Measurements from ENCODE around the gene DIAPH2.

DNA sequence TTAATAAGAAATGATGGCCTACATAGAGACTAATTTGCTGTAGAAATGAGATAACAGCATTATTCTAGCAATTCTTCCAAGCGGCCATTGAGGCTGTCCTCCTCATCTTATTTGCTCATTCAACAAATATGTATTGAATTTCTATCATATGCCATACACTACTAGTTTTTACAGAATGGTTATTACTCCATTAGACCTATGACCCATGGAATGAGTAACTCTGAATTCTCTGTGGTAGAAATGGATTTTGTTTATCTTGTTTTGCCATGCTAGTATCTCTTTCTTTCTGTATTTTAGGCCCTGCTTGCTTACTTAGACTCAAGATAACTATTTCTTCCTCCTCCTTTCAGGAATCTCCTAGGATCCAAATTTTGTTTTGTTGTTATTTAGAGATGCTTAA lies 302.6 kb downstream of the DIAPH2 start:
- TF ChIP-seq, protein P1, sequence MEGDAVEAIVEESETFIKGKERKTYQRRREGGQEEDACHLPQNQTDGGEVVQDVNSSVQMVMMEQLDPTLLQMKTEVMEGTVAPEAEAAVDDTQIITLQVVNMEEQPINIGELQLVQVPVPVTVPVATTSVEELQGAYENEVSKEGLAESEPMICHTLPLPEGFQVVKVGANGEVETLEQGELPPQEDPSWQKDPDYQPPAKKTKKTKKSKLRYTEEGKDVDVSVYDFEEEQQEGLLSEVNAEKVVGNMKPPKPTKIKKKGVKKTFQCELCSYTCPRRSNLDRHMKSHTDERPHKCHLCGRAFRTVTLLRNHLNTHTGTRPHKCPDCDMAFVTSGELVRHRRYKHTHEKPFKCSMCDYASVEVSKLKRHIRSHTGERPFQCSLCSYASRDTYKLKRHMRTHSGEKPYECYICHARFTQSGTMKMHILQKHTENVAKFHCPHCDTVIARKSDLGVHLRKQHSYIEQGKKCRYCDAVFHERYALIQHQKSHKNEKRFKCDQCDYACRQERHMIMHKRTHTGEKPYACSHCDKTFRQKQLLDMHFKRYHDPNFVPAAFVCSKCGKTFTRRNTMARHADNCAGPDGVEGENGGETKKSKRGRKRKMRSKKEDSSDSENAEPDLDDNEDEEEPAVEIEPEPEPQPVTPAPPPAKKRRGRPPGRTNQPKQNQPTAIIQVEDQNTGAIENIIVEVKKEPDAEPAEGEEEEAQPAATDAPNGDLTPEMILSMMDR (conservative IDR thresholded peaks at IDR 0.05; ENCODE audit: low read length) = no peak
- TF ChIP-seq EZH2phosphoT487 (IDR thresholded peaks at IDR 0.05; ENCODE audit: borderline replicate concordance) = no peak
